ENCODE data around the gene DAGLA. TPM values are rescaled to one million over a fixed set of nuclear protein-coding genes. Genes with fewer than 3 reads are reported as not detected.

DAGLA gene
- total RNA-seq, 1 experiment from 2014 or later, result 4.5 TPM

- no peaks in the 10 kb centered on the region for H3K9me3 Mint-ChIP-seq
- Histone ChIP-seq H2BK12ac (ENCODE audit: insufficient read length, low read depth, low read length) (no peak overlapping the region), H4K91ac (ENCODE audit: insufficient read length, low read depth, low read length) (no peak overlapping the region), H2BK20ac (ENCODE audit: low read depth, low read length, poor library complexity, severe bottlenecking) (no peak overlapping the region), H4K20me1 (ENCODE audit: control insufficient read depth, insufficient read depth, insufficient read length) (no peaks in the 10 kb centered on the region), H3K14ac (ENCODE audit: insufficient read depth, low read length) (no peak overlapping the region), H2BK5ac (ENCODE audit: insufficient read length, low read length) (no peak overlapping the region), H3T11ph (ENCODE audit: low read length) (no peak overlapping the region), H2BK120ac (ENCODE audit: low read depth, low read length, poor library complexity, severe bottlenecking) (no peak overlapping the region), H3K9me3 (ENCODE audit: control insufficient read depth, low read depth, low read length) (no peaks in the 10 kb centered on the region), H2BK15ac (ENCODE audit: low read depth, low read length) (no peak overlapping the region), H4K8ac (replicated peaks; ENCODE audit: insufficient read length, low read depth, low read length) (no peak overlapping the region), H4K5ac (ENCODE audit: insufficient read length, low read depth, low read length) (no peak overlapping the region), H3K4me2 (ENCODE audit: insufficient read depth, insufficient read length, low read length) (no peak overlapping the region), H3K79me1 (ENCODE audit: insufficient read depth, low read depth, low read length, poor library complexity, severe bottlenecking) (no peaks in the 10 kb centered on the region), H3K4me1 (ENCODE audit: insufficient read depth, low read length) (peaks cover 2% of the 10 kb centered on the region; the same call in 1 of the 2 replicates), H2AFZ (ENCODE audit: low read length) (no peak overlapping the region), H3K23ac (ENCODE audit: insufficient read length, low read depth, low read length) (no peak overlapping the region), H3K27me3 (ENCODE audit: insufficient read depth, low read length) (no peaks in the 10 kb centered on the region), H3K9ac (ENCODE audit: extremely low read depth, insufficient read length, low read length) (no peak overlapping the region), H3K18ac (ENCODE audit: insufficient read length, low read depth, low read length) (no peak overlapping the region), H3K23me2 (ENCODE audit: insufficient read length, low read depth, low read length, poor library complexity, severe bottlenecking) (no peaks in the 10 kb centered on the region), H2AK5ac (ENCODE audit: insufficient read length, low read length) (no peak overlapping the region), H3K27ac (ENCODE audit: insufficient read length, low read depth, low read length) (no peak overlapping the region), H3K79me2 (ENCODE audit: insufficient read depth, low read length) (no peaks in the 10 kb centered on the region), H3K4ac (ENCODE audit: low read depth, low read length) (no peak overlapping the region), H3K56ac (ENCODE audit: insufficient read length, low read depth, low read length) (no peak overlapping the region)
- TF ChIP-seq CTCF (conservative IDR thresholded peaks at IDR 0.05), result no peak
- H3K36me3 Mint-ChIP-seq (ENCODE audit: insufficient read depth in 1 of 3, low read depth in 3 of 3), result no peaks in the 10 kb centered on the region
- no CpG with 5 or more reads among the region's 3 CpGs for WGBS (ENCODE audit: extremely low coverage, insufficient read length, low lambda C conversion rate)
- H3K4me3 Mint-ChIP-seq, result no peak overlapping the region
- peaks cover 2 to 14% of the 10 kb centered on the region in 2 experiments for H3K4me1 Mint-ChIP-seq
- no peak overlapping the region; a peak in 1 of 7 replicates for H3K27ac Mint-ChIP-seq
- no peak for DNase-seq
- peaks cover 1% of the 10 kb centered on the region for H3K27me3 Mint-ChIP-seq (ENCODE audit: low read depth)
Measured at GRCh38 chr11:61647529-61647928, 32.7 kb upstream of the DAGLA start.

Measured in H9 (cell line).